Fibroblast of peridontal ligament (primary cell): Measurements from ENCODE around the gene ACP7.

Source experiments
- DNase-seq: peaks from one replicate; pipeline ENCODE4 v3.0.0-alpha.2; 2010; ENCODE audit errors: extremely low read depth

Gene ACP7

DNA sequence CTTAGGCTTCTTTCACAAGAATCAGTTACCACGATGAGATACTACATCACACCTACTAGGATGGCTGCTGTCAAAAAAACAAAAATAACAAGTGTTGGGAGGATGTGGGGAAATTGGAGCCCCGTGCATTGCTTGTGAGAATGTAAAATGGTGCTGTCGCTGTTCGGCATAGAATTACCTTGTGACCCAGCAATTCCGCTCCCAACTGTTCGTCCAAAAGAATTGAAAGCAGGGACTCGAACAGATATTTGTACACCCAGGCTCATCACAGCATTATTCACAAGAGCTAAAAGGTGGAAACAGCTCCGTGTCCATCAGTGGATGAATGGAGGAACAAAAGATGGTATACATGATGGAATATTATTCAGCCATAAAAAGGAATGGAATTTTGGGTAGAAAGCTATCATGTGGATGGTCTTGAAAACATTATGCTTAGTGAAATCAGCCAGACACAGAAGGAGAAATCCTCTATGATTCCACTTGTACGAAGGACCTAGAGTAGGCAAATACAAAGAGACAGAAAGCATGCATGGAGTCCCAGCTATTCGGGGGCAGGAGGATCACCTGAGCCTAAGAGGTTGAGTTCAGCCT lies 64.9 kb downstream of the ACP7 start:
- DNase-seq: no peak

DNA sequence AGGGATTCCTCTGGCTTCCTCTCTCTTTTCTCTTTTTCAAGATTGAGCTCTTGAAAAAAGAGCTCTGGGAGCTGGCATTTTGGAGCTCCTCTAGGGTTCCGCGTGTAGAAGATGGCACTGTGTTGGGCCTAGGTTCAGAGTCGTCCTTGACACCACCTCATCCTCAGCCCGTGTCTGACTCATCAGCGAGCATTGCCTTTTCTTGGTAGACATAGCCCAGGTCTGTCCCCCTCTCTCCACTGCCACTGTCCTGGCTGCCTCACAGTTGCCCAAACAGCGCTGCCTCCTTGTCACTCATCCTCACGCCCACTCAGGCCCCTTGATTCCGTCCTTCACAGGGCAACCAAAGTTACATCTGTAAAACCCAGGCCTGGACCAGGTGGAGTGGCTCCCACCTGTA lies 66.1 kb downstream of the ACP7 start:
- DNase-seq: no peak

DNA sequence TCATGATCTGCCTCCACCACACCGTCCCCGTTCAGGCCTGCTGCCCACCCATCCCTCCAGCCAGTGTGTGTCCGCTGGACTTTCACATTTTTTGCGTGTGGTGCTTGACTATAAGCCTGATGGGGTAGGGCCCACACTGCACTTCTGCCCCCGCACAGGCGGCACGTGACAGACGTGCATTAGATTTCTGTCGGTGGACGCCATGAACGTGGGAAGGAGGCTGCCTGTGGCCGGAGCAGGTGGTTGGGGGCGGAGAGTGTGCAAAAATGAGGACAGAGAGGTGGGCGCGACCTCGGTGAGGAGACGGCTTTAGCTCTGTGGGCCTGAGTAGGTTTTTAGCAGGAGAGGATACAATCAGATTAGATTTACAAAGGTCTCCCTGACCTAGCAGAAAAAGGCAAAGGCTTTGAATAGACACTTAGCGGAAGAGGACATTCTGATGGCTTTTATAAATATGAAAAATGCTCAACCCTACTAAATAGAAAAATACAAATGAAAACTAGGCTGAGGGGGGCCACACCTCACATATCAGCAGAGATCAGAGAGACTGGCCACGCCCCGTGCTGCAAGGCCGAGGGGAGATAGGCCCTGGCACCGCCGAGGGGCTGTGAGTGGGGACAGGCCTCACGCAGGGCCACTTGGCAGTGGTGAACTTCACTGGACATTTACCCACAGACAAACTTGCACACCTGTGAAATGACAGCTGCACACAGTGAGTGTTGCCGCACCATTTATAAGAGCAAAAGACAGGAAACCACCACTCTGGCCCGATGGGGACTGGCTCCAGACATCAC lies 66.8 kb downstream of the ACP7 start:
- DNase-seq: no peak

DNA sequence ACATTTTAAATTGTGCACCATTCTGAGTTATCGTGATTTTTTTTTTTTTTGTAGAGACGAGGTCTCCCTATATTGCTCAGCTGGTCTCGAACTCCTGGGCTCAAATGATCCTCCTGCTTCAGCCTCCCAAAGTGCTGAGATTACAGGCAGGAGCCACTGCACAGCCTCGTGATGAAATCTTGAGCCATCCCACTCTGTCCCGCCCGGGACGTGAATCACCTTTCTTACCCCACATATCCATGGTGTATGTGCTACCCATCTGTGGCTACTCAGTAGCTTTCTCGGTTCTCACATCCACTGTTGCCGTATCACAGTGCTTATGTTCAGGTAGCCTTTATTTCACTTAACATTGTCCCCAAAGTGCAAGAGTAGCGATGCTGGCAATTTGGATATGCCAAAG lies 67.9 kb downstream of the ACP7 start:
- DNase-seq: no peak

DNA sequence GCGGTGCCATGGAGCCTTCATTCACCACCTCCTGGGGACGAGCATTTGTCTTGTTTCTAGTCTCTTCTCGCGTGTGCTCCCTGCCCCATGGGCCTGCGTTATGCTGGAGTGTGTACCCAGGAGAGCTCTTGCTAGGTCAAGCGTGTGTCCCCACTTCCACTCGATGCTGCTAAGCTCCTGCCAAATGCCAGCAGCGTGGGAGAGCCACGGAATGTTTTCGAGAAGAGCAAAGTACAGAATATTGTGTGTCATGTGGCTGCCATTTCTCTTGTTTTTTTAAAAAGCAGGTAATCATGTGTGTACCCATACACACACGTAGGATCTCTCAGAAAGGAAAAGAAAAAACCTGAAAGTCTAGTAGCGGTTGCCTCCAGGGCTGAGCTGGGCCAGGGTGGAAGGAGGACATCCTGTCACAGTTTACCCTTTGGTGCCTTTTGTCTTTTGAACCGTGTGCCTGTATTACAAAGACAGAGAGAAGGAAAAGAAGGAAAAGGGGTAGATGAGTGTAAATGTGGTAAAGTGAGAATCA lies 70.0 kb downstream of the ACP7 start:
- DNase-seq: no peak

DNA sequence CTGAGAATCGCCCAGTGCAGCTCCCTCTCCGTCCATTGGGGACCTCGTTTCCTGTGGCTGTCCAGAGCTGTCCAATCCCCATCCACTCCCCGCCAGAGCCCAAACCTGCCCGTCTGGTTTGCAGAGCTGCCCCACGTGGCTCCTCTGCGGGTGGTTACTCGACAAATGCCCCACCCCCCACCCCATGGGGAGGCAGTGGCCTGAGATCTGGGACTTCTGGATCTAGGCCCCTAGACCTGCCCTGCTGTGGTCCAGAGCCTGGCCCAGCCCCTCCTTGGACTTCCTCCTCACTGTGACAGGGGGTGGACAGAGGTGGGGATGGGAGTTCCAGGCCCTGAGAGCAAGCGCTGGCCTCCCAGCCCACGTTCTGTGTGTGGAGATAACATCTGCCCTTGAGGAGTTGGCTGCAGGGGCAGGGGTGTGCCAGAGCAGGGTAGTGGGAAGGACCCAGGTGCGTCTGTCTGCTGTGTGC lies 70.5 kb downstream of the ACP7 start:
- no peak for DNase-seq

DNA sequence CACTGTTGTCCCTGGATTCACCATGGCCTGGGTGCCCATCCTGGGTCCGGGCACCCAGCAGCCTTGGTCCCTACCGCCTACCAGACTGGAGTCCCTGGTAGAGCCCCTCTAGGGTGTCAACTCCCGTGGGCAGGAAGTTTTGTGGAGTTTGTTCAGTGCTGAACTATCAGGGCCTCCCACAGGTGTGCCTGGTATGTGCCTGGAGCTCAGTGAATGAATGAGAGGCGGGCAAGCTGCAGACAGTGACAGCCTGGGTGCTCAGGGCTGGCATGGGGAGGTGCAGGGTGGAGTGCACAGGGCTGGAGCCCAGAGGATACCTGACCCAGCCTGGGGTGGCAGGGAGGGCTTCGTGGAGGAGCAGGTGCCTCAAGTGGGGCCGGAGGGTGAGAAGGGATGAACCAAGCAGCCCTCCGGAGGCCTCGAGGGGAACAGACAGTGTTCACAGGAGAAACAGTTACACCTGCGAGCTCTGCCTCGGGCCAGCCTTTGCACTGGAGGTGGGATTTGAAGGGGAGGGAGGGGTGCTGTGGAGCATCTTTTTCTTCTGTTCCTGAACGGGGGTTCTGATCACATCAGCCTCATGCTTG lies 71.0 kb downstream of the ACP7 start:
- DNase-seq: no peak

DNA sequence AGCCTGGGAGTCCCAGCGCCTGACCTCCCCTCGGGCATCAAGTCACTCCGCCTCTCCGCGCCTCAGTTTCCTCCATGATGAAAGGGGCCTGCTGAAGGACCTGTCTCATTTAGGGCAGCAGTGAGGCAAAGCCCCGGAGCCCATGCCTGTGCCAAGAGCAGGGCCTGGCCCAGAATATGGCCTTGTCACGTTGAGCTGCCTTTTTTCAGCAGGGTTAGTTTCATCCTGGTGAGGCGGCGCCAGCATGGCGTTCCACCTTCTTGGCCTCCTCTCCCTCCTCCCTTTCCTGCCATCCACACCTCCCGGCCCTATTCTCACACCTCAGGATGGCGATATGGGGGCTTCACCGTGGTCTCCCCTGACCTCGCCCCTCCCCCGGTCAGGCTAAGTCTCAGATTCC lies 71.6 kb downstream of the ACP7 start:
- DNase-seq: no peak

DNA sequence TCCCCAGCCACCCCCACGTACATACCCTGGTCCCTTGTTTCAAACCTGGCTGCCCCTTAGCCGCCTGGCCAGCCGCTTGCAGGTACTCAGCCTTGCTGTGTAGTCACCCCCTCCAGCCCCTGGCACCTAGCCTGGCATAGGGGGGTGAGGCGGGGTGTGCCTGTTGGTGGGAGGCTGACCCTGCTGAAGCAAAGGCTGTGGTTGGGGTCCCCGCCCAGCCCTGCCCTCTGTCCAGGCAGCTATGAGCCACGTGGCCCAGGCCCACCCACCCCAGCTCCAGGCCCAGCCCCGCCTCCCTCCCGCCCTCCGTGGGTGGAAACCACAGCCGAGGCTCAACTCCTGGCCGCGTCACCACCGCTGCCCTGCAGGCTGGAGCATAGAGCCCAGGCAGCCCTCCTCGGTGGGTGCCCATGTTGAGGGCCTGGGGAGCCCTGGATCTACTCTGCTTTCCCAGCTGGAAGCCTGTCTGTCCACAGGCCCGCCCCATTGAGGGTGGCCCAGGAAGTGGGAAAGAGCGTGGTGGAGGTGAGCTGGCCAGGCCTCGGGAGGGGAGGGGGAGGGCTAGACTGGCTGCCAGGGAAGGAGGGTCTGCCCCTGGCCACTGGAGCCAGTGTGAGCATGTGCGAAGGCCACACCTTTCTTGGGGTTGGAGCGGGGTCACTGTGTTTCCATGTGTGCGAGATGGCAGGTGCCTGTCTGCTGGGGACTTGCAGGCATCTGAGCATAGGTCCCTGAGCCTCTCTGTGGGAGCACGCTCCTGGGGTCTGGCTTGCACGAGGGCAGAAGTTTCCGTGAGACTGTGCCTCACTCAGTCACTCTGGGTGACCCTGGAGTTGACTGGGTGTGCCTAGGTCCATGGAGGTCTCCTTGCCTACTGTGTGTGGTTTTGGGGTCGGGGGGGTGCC lies 72.4 kb downstream of the ACP7 start:
- DNase-seq: no peak

DNA sequence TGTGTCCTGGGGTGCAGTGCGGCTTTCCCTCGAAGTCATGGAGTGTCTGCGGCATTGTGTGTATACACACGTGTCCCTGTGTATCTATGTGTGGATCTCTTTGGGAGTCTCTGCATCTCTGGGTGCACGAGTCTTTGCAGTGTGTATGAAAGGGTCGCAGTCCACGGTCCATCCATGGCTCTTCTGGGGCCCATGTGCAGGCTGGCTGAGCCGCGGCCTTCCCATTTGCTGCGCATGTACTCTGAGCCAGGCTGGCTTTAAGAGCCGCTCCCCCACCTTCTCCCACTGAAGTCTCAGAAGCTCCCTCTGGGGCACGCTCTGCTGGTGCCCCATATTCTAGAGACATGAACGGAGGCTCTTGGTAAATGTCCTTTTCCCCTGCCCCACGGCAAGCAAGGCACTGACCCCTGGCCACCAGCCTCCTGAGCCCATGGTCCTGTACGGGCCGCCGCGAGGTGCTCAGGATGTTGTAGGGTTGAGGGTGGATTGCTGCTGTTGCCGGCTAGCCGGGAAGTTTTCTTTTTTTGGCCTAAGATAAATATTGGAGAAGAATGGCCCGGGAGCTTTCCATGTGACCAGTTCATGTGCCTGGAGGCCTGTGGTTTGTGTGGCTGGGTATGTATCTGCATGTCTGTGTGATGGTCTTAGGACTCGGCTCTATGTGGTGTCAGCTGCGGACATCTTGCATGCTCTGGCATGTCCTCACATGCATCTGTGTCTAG lies 73.3 kb downstream of the ACP7 start:
- peak; percentile 32 for DNase-seq

DNA sequence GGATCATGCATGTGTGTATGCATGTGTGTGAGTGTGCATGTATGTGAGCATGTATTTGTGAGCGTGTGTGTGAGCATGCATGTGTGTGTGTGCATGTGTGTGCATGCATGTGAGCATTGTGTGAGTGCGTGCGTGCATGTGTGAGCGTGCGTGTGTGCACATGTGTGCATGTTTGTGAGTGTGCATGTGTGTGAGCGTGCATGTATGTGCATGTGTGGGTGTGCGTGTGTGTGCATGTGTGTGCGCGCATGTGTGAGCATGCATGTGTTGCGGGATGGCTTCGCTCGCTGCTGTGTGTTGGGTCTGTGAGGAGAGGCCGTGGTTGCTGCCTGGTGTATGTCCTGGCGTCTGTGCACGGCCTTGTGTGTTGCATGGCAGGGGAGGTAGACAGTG lies 73.8 kb downstream of the ACP7 start:
- no peak for DNase-seq

DNA sequence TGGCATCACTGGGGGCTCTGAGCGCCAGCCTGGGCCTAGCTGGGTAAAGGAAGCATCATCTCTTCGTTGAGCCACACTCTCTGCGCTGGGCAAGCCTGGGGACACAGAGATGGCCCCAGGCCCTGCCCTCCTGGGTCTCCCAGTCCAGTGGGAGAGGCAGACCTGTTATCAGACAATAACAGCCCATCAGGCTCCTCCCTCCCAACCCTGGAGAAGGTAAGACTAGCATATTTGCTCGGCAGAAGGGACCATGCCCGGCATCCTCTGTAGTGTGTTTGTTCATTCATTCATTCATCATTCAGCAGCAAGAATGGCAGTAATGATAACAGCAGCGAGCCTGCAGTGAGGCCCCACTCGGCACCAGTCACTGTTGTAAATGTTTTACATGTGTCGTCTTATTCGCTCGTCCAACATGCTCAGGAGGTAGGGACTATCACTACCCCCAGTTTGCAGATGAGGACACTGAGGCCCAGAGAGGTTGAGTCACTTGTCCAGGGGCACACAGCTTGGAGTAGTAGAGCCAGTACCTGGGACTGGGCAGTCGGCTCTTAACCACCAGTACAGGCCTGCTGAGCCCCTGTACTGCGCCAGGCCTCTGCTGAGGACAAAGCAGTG lies 74.6 kb downstream of the ACP7 start:
- DNase-seq: no peak

DNA sequence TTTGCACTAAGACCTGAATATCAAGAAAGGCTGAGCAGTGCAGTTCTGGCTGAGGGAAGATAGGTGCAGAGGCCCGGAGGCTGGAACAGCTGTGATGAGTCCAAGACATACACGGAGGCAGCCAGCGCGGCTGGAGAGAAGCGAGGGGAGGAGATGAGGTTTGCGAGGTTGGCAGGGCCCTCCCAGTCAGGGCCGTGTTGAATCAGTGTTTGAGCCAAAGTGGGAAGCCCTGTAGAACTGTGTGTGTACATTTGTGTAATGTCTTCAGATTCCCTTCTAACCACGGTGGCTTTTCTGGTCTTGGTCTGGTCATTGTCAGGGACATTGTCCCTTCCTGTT lies 76.3 kb downstream of the ACP7 start:
- peak; percentile 71 for DNase-seq
